Measurements from ENCODE around the gene ARHGDIG.

Gene ARHGDIG

DNA sequence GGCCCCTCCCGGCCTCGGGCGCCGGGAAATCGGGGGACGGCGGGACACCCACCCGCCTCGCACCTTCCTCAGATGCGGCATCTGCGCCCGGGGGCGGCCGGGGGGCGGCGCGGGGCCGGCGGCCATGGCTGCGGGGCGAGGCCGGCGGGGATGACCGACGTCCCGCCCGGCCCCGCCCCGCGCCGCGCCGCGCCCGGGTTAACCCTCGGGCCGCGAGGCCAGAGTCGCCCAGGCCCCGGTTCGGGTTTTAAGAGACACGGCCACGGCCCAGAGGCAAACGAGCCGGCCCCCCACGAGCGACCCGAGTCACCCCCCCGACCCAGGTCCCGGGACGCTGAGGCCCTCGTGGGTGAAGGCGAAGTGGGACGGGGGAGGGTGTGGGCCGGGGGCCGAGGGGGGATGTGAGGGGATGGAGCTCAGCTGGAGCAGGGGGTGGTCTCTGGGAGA is 4.6 kb upstream of the ARHGDIG start, which contains the start of gene RGS11:
Gene RGS11, minus strand, starts transcription at position 159 of the 447 bp plus-strand sequence. Its CDS starts 33 bp downstream, at position 126.
- H3K9ac ChIP-seq, result peak within 1 kb of the TSS; percentile 46
- H3K4me1 ChIP-seq, result no peaks in the 10 kb centered on the region
- peak within 1 kb of the TSS; percentile 83 for H3K4me2 ChIP-seq (ENCODE audit: low read length)
- TF ChIP-seq, protein P1, sequence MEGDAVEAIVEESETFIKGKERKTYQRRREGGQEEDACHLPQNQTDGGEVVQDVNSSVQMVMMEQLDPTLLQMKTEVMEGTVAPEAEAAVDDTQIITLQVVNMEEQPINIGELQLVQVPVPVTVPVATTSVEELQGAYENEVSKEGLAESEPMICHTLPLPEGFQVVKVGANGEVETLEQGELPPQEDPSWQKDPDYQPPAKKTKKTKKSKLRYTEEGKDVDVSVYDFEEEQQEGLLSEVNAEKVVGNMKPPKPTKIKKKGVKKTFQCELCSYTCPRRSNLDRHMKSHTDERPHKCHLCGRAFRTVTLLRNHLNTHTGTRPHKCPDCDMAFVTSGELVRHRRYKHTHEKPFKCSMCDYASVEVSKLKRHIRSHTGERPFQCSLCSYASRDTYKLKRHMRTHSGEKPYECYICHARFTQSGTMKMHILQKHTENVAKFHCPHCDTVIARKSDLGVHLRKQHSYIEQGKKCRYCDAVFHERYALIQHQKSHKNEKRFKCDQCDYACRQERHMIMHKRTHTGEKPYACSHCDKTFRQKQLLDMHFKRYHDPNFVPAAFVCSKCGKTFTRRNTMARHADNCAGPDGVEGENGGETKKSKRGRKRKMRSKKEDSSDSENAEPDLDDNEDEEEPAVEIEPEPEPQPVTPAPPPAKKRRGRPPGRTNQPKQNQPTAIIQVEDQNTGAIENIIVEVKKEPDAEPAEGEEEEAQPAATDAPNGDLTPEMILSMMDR (IDR thresholded peaks at IDR 0.05), result no peak
- no peaks in the 10 kb centered on the region for H3K79me2 ChIP-seq
- peak within 1 kb of the TSS; percentile 89 for H2AFZ ChIP-seq
- no peak within 1 kb of the TSS for H3K27ac ChIP-seq
- peak within 1 kb of the TSS; percentile 54 for H3K4me3 ChIP-seq (ENCODE audit: low read depth, low read length)
- H3K36me3 ChIP-seq (ENCODE audit: control insufficient read depth, insufficient read depth, low read length), result no peaks in the 10 kb centered on the region
- H3K27me3 ChIP-seq (ENCODE audit: control insufficient read depth, insufficient read depth, low read length), result no peaks in the 10 kb centered on the region
- H3K9me3 ChIP-seq (ENCODE audit: control insufficient read depth, low read length), result no peaks in the 10 kb centered on the region

DNA sequence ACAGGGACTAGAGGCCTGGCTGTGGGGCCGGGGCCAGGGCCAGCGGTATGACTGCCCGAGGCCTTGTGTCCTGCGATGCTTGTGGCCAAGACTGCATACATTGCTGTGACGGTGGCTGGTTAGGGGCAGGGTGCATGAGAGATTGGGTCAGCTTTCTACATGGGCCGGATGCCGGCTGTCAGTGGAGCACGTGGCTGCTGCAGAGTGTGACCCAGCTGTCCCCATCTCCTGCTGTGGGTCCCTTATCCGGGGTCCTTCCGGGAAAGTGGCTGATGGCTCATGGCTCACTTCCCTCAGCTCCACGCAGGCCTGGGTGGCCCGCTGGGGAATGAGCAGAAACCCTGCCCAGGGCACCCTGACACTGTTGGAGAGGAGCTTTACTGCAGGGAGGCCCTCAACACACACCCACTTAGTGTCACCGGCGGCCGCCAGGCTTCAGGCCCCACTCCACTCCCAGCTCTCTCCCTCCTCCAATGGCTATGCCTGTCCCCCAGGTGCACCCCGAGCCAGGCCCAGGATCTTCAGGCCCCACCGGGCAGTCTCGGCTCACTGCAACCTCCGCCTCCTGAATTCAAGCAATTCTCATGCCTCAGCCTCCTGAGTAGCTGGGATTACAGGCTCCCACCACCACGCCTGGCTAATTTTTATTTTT is 3.8 kb upstream of the ARHGDIG start:
- Histone ChIP-seq H3K4me1 (no peaks in the 10 kb centered on the region), H3K27me3 (ENCODE audit: control insufficient read depth, insufficient read depth, low read length) (no peaks in the 10 kb centered on the region), H3K9me3 (ENCODE audit: control insufficient read depth, low read length) (no peaks in the 10 kb centered on the region), H2AFZ (no peak overlapping the region), H3K27ac (no peak overlapping the region), H3K4me3 (ENCODE audit: low read depth, low read length) (no peak overlapping the region), H3K79me2 (no peaks in the 10 kb centered on the region), H3K36me3 (ENCODE audit: control insufficient read depth, insufficient read depth, low read length) (no peaks in the 10 kb centered on the region), H3K9ac (no peak overlapping the region), H3K4me2 (ENCODE audit: low read length) (no peak overlapping the region)
- TF ChIP-seq, protein P1 (IDR thresholded peaks at IDR 0.05), result no peak

DNA sequence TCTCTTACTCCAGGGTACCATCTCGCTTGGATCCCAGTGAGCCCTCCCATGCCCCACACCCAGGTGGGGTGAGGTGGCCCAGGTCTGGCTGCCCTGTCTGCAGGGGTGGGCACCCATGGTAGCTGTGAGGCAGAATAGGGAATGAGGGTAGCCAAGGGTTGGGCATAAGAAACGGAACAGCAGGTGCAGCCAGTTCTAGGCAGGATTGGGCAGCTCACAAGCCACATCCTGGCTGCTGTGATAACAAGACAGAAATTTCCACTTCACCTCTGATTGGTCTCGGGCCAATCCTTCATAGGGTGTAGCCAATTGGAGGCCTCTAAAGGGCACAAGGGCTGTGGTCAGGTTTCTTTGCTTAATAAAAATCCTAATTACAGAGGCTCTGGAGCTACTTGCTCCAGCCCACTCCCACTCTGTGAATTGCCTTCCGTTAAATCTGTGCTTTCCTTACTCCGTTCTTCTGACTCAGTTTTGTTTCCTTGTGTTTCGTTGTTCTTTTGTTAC is 1.5 kb upstream of the ARHGDIG start:
- no peaks in the 10 kb centered on the region for H3K9me3 ChIP-seq (ENCODE audit: control insufficient read depth, low read length)
- no peaks in the 10 kb centered on the region for H3K27me3 ChIP-seq (ENCODE audit: control insufficient read depth, insufficient read depth, low read length)
- no peak overlapping the region for H3K4me2 ChIP-seq (ENCODE audit: low read length)
- no peaks in the 10 kb centered on the region for H3K36me3 ChIP-seq (ENCODE audit: control insufficient read depth, insufficient read depth, low read length)
- H3K4me3 ChIP-seq (ENCODE audit: low read depth, low read length), result no peak overlapping the region
- no peaks in the 10 kb centered on the region for H3K4me1 ChIP-seq
- no peak overlapping the region for H3K9ac ChIP-seq
- no peak overlapping the region for H3K27ac ChIP-seq
- no peaks in the 10 kb centered on the region for H3K79me2 ChIP-seq
- no peak overlapping the region for H2AFZ ChIP-seq
- TF ChIP-seq, protein P1 (IDR thresholded peaks at IDR 0.05), result no peak

DNA sequence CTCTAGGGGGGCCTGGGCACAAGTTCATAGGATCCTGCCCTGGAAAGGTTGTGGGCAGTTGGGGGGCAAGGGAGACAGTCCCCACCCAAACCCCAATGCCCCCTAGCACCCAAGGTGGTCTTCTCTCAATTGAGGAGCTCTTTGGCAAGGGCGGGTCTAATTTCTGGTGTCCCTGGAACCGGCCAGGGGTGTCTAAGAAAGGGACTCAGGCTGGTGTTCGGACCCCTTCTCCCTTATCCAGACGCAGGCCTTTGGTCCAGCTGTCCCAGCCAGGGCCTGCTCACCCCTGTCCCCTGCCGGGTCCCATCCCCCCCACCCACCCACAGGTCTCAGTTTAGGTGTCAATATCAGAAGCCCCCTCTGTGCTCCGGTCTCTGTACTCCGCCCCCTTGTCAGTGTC is 860 bp upstream of the ARHGDIG start:
- H3K79me2 ChIP-seq, result no peaks in the 10 kb centered on the region
- H3K27me3 ChIP-seq (ENCODE audit: control insufficient read depth, insufficient read depth, low read length), result no peaks in the 10 kb centered on the region
- H3K36me3 ChIP-seq (ENCODE audit: control insufficient read depth, insufficient read depth, low read length), result no peaks in the 10 kb centered on the region
- no peak overlapping the region for H2AFZ ChIP-seq
- H3K27ac ChIP-seq, result no peak overlapping the region
- no peak overlapping the region for H3K9ac ChIP-seq
- H3K4me2 ChIP-seq (ENCODE audit: low read length), result no peak overlapping the region
- TF ChIP-seq, protein P1 (IDR thresholded peaks at IDR 0.05), result no peak
- H3K4me3 ChIP-seq (ENCODE audit: low read depth, low read length), result no peak overlapping the region
- no peaks in the 10 kb centered on the region for H3K9me3 ChIP-seq (ENCODE audit: control insufficient read depth, low read length)
- no peaks in the 10 kb centered on the region for H3K4me1 ChIP-seq

DNA sequence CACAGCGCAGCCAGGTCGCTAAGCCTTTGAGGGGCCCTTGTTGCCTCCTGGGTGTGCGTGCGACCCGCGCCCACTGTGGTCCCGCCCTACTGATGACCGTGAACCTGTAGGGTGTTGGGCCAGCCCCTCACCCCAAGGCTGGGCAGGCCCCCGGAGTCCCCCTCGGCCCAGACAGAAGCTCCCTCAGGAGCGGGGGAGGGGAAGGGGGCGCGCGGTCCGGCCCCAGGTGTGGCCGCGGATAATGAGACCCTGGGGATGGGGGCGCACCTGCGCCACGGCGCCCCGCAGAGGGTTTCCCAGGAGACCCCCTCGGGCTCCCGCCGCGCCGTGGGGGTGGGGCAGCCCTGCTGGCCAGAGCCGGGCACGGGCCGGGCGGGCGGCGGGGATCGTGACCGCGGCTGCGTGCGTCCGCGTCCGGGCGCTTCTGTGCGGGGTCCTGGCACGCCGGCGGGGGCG is 358 bp upstream of the ARHGDIG start:
- H3K4me3 ChIP-seq (ENCODE audit: low read depth, low read length), result no peak overlapping the region
- H3K27ac ChIP-seq, result no peak overlapping the region
- peak overlapping the region; percentile 46 for H2AFZ ChIP-seq
- no peaks in the 10 kb centered on the region for H3K4me1 ChIP-seq
- no peaks in the 10 kb centered on the region for H3K36me3 ChIP-seq (ENCODE audit: control insufficient read depth, insufficient read depth, low read length)
- no peaks in the 10 kb centered on the region for H3K9me3 ChIP-seq (ENCODE audit: control insufficient read depth, low read length)
- no peak overlapping the region for H3K4me2 ChIP-seq (ENCODE audit: low read length)
- no peaks in the 10 kb centered on the region for H3K27me3 ChIP-seq (ENCODE audit: control insufficient read depth, insufficient read depth, low read length)
- no peak overlapping the region for H3K9ac ChIP-seq
- no peaks in the 10 kb centered on the region for H3K79me2 ChIP-seq
- TF ChIP-seq, protein P1 (IDR thresholded peaks at IDR 0.05), result no peak
